ENCODE data around the gene IGFBP7.

Gene IGFBP7

GRCh38 chr4:57034520-57034919, 75.7 kb downstream of the IGFBP7 start:
- TF ChIP-seq BHLHE40 (IDR thresholded peaks at IDR 0.05; ENCODE audit: borderline replicate concordance), result no peak
- no peak for TF ChIP-seq TARDBP (IDR thresholded peaks at IDR 0.05)
- no peak for TF ChIP-seq LEF1 (IDR thresholded peaks at IDR 0.05; ENCODE audit: borderline replicate concordance)
- no peak for TF ChIP-seq SUZ12 (IDR thresholded peaks at IDR 0.05)
- no peak for TF ChIP-seq SP1 (IDR thresholded peaks at IDR 0.05)
- TF ChIP-seq HDGF (IDR thresholded peaks at IDR 0.05; ENCODE audit: borderline replicate concordance), result no peak
- TF ChIP-seq ARNT (IDR thresholded peaks at IDR 0.05), result no peak
- no peak for TF ChIP-seq NFRKB (IDR thresholded peaks at IDR 0.05)
- no peak for TF ChIP-seq CTBP1 (IDR thresholded peaks at IDR 0.05; ENCODE audit: borderline replicate concordance)
- no peak for TF ChIP-seq PKNOX1 (IDR thresholded peaks at IDR 0.05)
- no peak for TF ChIP-seq FOXM1 (IDR thresholded peaks at IDR 0.05; ENCODE audit: borderline replicate concordance)
- TF ChIP-seq FOXA1 (IDR thresholded peaks at IDR 0.05), result no peak
- TF ChIP-seq ZNF384 (IDR thresholded peaks at IDR 0.05), result no peak
- TF ChIP-seq FOXK2 (IDR thresholded peaks at IDR 0.05), result no peak
- CTCF ChIA-PET, result interaction anchor here (1.9 kb wide), 1 partner anchor 129 kb away, joined by 9 read pairs; no protein-coding TSS in a partner anchor
- DNase-seq (ENCODE audit: extremely low spot score), result no peak
- POLR2A ChIA-PET, result no interaction called here

DNA sequence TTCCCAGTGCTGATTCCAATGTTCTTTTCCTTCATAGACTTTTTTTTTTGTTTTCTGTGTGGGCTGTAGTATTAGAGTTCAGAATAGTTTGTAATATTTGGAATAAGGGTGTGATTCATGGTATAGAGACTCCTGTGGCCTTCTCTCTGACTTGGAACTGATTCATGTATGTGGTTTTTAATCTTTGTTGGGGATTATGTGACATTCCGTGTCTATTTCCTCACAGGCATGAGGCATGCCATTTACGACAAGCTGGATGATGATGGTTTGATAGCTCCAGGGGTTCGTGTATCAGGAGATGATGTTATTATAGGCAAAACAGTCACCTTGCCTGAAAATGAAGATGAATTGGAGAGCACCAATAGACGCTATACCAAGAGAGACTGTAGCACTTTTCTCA, 87.1 kb downstream of the IGFBP7 start:
- ChIA-PET CTCF (no interaction called here), POLR2A (no interaction called here)
- no peak for DNase-seq (ENCODE audit: extremely low spot score)
- TF ChIP-seq NFRKB (IDR thresholded peaks at IDR 0.05) (no peak), FOXK2 (IDR thresholded peaks at IDR 0.05) (no peak), LEF1 (IDR thresholded peaks at IDR 0.05; ENCODE audit: borderline replicate concordance) (no peak), ARNT (IDR thresholded peaks at IDR 0.05) (no peak), PKNOX1 (IDR thresholded peaks at IDR 0.05) (no peak), HDGF (IDR thresholded peaks at IDR 0.05; ENCODE audit: borderline replicate concordance) (no peak), TARDBP (IDR thresholded peaks at IDR 0.05) (no peak), L3MBTL2 (conservative IDR thresholded peaks at IDR 0.05) (no peak), FOXM1 (IDR thresholded peaks at IDR 0.05; ENCODE audit: borderline replicate concordance) (no peak), BHLHE40 (IDR thresholded peaks at IDR 0.05; ENCODE audit: borderline replicate concordance) (no peak), SP1 (IDR thresholded peaks at IDR 0.05) (no peak), CTBP1 (IDR thresholded peaks at IDR 0.05; ENCODE audit: borderline replicate concordance) (no peak), FOXA1 (IDR thresholded peaks at IDR 0.05) (no peak), SUZ12 (IDR thresholded peaks at IDR 0.05) (no peak), ZNF384 (IDR thresholded peaks at IDR 0.05) (no peak), ELF4 (IDR thresholded peaks at IDR 0.05) (no peak)

GRCh38 chr4:57020467-57021101, 89.6 kb downstream of the IGFBP7 start:
- POLR2A ChIA-PET, result no interaction called here
- no peak for DNase-seq (ENCODE audit: extremely low spot score)
- CTCF ChIA-PET, result no interaction called here
- no peak for TF ChIP-seq ARNT (IDR thresholded peaks at IDR 0.05)
- TF ChIP-seq CTBP1 (IDR thresholded peaks at IDR 0.05; ENCODE audit: borderline replicate concordance), result no peak
- TF ChIP-seq FOXA1 (IDR thresholded peaks at IDR 0.05), result no peak
- TF ChIP-seq BHLHE40 (IDR thresholded peaks at IDR 0.05; ENCODE audit: borderline replicate concordance), result no peak
- TF ChIP-seq ELF4 (IDR thresholded peaks at IDR 0.05), result no peak
- TF ChIP-seq HDGF (IDR thresholded peaks at IDR 0.05; ENCODE audit: borderline replicate concordance), result no peak
- no peak for TF ChIP-seq FOXM1 (IDR thresholded peaks at IDR 0.05; ENCODE audit: borderline replicate concordance)
- TF ChIP-seq TARDBP (IDR thresholded peaks at IDR 0.05), result no peak
- no peak for TF ChIP-seq PKNOX1 (IDR thresholded peaks at IDR 0.05)
- TF ChIP-seq SUZ12 (IDR thresholded peaks at IDR 0.05), result no peak
- TF ChIP-seq NFRKB (IDR thresholded peaks at IDR 0.05), result no peak
- no peak for TF ChIP-seq SP1 (IDR thresholded peaks at IDR 0.05)
- no peak for TF ChIP-seq LEF1 (IDR thresholded peaks at IDR 0.05; ENCODE audit: borderline replicate concordance)
- no peak for TF ChIP-seq L3MBTL2 (conservative IDR thresholded peaks at IDR 0.05)
- no peak for TF ChIP-seq ZNF384 (IDR thresholded peaks at IDR 0.05)
- no peak for TF ChIP-seq FOXK2 (IDR thresholded peaks at IDR 0.05)

- ChIA-PET CTCF (no interaction called here), POLR2A (no interaction called here)
- no peak for DNase-seq (ENCODE audit: extremely low spot score)
- TF ChIP-seq SUZ12 (IDR thresholded peaks at IDR 0.05) (no peak), FOXK2 (IDR thresholded peaks at IDR 0.05) (no peak), FOXM1 (IDR thresholded peaks at IDR 0.05; ENCODE audit: borderline replicate concordance) (no peak), NFRKB (IDR thresholded peaks at IDR 0.05) (no peak)
Observed at GRCh38 chr4:57018980-57019379, 91.2 kb downstream of the IGFBP7 start.

DNA sequence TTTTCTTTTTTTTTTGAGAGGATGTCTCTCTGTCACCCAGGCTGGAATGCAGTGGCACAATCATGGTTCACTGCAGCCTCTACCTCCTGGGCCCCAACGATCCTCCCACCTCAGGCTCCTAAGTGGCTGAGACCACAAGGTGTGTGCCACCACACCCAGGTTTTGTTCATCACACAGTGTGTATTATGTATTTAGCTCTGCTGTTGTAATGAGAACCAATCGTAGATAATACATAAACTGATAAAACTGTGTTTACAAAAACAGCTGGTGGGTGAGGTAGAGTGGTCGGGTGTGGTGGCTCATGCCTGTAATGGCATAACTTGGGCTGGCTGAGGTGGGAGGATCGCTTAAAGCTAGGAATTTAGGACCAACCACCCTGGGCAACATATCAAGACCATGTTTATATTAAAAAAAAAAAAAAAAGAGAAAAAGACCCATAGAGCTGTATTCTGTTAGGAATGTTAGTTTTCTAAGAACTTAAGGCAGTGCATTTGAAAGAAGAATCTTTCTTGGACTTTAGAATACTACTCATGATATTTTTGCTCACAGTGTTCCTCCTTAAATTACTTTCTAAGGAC, 96.6 kb downstream of the IGFBP7 start:
- CTCF ChIA-PET, result no interaction called here
- TF ChIP-seq ARNT (IDR thresholded peaks at IDR 0.05) (no peak), ELF4 (IDR thresholded peaks at IDR 0.05) (no peak), NFRKB (IDR thresholded peaks at IDR 0.05) (no peak), LEF1 (IDR thresholded peaks at IDR 0.05; ENCODE audit: borderline replicate concordance) (no peak), FOXK2 (IDR thresholded peaks at IDR 0.05) (no peak), HDGF (IDR thresholded peaks at IDR 0.05; ENCODE audit: borderline replicate concordance) (no peak), BHLHE40 (IDR thresholded peaks at IDR 0.05; ENCODE audit: borderline replicate concordance) (no peak), PKNOX1 (IDR thresholded peaks at IDR 0.05) (no peak), FOXM1 (IDR thresholded peaks at IDR 0.05; ENCODE audit: borderline replicate concordance) (no peak), FOXA1 (IDR thresholded peaks at IDR 0.05) (no peak), SP1 (IDR thresholded peaks at IDR 0.05) (no peak), CTBP1 (IDR thresholded peaks at IDR 0.05; ENCODE audit: borderline replicate concordance) (no peak), L3MBTL2 (conservative IDR thresholded peaks at IDR 0.05) (no peak), ZNF384 (IDR thresholded peaks at IDR 0.05) (no peak)
- POLR2A ChIA-PET, result no interaction called here
- no peak for DNase-seq (ENCODE audit: extremely low spot score)
